Measurements from ENCODE around the gene EEF1A2.

The EEF1A2 gene

DNA sequence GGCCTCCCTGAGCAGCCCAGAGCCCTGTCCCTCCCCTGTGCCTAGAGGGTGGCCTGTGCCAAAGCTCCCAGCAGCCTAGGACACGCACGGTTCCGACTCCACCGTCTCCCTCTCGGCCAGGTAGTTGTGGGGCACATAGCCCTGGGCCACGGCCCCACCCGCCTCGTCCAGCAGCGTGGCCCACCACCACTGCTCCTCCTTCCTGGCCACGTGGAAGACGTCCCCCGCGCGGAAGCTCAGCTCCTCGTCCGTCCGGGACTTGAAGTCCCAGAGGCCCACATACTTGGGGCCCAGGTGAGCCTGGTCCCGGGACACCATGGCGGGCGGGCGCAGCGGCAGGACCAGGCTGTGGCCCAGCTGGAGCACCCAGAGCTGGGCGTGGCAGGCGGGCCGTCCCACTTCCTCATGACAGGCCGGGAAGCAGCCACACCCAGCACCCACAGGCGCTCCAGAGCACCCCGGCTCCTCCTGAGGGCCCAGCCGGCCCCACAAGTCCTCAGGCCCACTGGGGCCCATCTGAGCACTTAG is 38.2 kb upstream of the EEF1A2 start, which contains the start of gene PTK6:
Gene PTK6 (minus strand): TSS at position 380 of the 528 bp plus-strand sequence. CDS start 62 bp downstream, at position 318.
- DNase-seq (ENCODE audit: low read depth, low spot score) = no peak

DNA sequence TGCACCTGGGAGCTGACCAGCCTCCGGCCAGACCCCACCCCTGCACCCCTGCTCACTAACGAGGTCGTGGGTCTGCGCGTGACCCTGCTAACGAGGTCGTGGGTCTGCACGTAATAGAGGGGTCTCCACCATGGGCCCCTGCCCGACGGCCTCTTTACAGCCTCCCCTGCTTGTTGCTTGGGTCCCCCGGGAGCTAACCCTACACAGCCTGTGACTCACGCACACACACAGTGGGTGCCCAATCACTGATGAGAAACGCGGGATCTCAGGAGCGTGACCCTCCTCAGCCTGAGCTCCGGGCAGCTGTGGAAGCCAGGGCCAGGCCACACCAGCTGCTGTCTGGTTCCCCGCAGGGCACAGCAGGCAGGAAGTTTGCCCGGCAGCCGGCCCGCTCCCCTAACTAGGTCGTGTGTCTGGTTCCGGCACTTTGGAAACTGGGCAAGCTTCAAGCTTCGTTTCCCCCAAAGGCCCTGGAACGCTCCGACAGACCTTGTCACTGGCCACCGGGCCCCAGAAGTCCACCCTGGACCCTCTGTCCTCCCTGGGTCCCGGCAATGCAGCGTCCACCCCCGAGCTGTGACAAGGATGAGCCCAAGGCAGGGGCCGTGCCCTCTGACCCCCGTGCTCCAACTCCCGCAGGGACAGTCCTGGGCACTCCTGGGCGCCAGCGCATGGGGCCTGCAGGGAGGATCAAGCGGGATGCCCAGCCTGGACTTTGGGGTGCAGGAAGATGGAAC is 37.5 kb upstream of the EEF1A2 start:
- no peak for DNase-seq (ENCODE audit: low read depth, low spot score)

DNA sequence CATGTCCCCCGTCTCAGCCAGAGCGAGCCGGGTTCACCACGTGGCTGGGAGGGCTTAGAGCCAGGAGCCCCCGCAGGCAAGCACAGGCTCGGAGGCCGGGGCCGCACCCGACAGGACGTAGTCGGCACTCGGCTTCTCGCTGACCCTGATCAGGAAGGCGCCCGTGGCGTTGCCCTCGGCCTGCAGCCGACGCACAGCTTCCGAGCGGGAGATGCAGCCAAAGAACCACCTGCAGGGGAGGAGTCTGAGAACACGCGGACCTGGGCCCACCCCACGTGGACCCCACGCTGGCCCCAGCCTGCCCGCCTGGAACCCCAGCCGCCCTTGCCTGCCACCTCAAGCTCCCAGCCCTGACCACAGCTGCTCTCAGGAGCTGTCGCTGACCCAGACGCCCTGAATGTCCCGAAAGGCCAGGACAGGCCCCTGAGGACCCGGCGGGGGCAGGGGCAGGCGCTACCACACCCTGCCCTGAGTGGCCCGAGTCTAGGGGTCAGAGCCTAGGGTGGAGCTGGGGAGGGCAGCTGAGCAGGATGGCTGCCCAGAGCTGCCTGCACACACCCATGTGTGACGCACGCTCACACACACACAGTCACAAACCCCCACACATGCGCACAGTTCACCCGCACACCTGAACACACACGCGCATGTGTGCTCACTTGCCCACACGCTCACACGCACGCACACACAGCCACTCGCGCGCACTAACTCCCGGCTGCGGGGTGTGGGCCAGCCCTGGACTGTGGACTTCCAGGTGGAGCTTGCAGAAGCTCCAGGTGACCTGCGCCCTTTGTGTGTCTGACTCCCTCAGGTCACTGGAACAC is 36.2 kb upstream of the EEF1A2 start:
- DNase-seq (ENCODE audit: low read depth, low spot score) = no peak

DNA sequence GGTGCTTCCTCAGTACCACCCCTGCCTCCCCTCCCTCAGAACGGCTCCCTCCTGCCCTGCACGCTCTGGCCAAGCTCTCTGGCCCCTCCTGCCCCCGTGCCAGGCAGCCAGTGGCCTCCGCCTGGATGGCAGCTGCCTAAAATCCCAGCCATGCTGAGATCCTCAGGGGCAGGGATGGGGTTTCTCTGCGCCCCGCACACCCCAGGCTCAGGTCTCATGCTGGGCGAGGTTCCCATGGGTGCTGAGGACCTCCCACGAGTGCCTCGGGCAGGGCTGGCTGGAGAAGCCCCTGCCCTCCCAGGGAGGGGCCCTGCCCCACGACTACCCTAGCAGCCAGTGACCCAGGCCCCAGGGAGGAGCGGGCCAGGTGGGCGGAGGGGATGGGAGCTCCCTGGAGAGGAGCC is 35.5 kb upstream of the EEF1A2 start:
- no peak for DNase-seq (ENCODE audit: low read depth, low spot score)

DNA sequence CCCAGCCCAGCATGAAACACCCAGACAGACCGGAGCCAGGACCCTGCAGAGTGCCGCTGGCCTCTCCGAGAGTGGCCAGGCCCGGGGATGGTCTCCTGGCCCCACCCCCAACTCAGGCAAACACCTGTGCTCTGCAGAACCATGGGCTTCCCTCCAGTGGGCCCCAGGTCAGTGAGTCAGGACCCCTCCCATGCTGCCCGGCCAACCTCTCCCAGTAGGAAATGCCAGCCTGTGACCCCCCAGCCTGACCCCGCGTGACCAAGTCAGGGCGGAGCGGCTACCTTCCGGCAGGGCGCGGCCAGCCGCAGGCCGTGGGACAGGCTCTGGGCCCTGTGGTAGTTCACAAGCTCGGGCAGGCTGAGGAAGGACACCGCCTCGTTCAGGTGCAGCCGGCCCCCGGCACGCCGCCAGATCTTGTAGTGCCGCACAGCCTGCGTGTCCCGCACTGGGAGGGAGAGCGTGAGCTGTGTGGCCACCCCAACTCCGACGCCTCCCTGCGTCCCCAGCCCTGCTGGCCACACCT is 35.0 kb upstream of the EEF1A2 start:
- no peak for DNase-seq (ENCODE audit: low read depth, low spot score)

DNA sequence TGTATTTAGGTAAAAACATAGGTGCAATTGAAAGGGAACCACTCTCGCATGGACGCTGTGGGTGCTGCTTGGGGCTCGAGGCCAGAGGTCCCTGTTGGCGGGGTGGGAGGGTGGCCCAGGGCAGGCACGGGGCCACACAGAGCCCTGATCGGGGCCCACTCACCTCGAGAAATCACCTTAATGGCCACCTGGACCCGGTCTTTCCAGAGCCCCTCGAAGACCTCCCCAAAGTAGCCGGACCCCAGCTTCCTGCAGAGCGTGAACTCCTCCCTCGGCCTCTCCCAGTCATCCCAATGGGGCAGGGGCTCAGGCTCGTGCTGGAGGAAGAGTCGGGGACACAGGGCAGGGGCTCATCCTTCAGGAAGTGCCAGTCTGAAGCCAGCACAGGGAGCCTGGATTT is 34.5 kb upstream of the EEF1A2 start:
- DNase-seq (ENCODE audit: low read depth, low spot score) = no peak

DNA sequence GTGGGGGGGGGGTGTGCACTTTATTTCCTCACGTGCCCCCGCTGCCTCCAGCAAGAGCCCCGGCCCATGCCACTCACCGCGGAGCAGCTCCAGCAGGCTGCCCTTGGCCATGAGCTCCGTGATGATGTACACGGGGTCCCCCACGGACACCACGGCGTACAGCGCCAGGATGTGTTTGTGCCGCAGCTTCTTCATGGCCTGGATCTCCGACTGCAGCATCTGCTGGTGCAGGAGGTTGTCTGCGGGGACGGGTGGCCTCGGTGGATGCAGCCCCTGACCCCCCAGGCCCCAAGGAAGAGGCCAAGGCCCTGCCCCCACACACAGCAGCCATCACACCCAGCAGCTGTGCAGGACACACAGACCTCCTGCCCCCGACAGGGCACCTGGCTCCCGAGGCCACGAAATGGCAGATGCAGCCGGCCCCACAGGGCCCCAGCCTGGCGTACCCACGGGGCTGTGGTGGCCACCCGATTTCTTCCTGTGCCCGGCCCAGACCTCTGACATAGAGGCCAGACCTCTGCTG is 33.6 kb upstream of the EEF1A2 start:
- DNase-seq (ENCODE audit: low read depth, low spot score) = no peak

DNA sequence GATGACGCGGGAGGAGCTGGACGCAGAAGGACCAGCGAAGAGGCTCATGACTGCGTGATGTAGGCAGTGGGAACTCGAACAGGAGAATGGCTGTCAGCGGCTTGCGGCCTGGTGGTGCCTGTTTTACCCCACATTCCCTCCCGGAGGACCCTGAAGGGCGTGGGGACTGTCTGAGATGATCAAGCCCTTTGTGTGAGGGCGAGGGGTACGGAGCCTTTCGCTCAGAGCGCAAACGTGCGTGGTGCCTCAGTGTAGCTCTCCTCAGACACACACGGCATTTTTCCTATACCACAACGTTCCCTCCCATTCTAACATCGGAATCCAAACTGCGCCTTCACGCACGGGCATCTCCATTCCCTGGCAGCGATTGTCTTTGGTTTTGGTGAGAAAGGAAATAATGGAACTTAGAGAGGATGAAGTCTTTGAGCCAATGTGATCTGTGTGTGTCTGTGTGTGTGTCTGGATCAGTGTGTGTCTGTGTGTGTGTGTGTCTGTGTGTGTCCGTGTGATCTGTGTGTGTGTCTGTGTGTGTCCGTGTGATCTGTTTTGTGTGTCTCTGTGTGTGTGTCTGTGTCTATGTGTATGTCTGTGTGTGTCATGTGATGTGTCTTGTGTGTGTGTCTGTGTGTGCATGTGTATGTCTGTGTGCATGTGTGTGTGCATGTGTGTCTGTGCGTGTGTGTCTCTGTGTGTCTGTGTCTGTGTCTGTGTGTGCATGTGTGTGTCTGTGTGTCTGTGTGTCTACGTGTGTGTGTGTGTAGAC is 33.0 kb upstream of the EEF1A2 start:
- no peak for DNase-seq (ENCODE audit: low read depth, low spot score)

DNA sequence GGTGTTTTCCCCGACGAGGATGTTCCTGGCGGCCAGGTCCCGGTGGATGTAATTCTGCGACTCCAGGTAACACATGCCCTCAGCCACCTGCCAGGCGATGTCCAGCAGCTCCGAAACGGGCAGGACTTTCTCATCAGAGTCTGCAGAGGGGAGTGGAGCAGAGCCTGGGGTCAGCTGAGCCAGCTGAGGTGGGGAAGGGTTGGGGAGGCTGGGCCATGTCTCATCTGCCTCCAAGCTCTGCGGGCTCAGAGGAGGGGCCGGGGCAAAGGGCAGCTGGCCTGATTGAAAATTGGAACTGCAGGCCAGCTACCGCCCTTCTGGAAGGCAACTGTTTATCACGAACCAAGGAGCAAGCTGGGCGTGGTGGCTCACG is 31.9 kb upstream of the EEF1A2 start:
- DNase-seq (ENCODE audit: low read depth, low spot score) = no peak

DNA sequence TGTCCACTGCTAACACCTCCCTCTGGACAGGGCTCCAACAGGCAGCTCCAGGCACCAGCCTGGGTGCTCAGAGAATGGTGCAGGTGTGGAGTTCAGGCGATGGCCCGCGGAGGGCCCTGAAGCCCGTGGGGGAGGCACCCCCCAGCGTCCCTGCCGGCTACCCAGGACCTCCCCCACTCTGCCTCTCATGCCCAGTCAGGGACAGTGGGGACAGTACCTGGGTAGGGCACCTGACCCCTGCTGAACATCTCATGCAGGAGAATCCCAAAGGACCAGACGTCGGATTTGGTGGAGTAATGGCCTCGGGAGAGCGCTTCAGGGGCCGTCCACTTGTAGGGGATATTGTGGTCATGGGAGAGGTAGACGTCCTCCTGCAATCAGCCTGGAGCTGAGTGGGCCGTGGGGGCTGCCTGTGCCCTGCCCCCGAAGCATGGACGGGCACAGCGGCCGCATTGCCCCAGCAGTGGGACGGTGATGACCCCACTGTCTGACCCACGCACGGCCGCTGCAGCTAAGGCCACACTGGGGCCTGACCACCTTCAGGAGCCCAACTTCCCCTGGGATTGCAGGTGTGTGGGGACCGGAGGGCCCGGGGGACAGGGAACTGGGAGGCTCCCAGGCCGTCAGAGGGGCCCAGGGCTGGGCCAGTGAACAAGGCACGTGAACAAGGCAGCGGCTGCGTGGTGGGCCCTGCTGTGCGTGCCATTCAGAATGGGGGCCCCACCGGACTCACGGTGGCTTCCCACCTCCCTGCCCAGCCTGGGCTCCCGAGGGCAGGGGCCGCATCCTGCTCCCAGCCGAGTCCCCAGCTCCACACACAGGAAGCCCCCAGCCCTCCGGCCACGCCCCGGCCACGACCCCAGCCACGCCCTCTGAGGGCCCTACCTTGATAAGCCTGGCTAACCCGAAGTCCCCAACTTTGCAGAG is 31.2 kb upstream of the EEF1A2 start:
- no peak for DNase-seq (ENCODE audit: low read depth, low spot score)

DNA sequence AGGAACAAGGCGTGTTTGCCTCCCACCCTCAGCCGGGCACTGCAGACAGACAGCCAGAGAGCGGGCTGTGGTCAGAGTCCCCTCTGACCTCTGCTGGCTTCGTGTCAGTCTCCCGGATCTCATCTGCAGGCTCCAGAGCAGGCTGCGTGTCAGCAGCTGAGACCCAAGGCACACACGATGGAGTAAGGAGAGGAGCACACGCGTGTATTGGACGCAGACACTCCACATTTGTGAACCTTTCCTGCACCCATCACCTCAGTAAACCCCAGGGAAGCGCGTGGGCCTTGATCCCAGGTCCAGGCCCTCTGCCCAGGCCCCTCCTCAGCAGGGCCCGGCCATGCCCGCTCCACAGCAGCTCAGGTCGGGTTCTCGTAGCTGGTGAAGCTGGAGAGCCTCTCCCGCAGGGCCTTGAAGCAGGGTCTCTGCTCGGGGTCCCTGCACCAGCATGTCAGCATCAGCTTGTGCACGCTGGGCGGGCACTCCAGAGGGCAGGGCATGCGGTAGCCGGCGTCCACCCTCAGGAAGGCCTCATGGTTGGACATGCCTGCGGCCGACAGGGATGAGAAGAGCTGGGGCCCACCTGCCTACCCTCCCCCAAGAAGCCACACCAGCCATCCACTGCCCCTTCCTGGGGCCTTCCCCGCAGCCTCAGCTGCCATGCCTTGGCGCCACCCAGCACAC is 30.4 kb upstream of the EEF1A2 start:
- DNase-seq (ENCODE audit: low read depth, low spot score) = no peak

DNA sequence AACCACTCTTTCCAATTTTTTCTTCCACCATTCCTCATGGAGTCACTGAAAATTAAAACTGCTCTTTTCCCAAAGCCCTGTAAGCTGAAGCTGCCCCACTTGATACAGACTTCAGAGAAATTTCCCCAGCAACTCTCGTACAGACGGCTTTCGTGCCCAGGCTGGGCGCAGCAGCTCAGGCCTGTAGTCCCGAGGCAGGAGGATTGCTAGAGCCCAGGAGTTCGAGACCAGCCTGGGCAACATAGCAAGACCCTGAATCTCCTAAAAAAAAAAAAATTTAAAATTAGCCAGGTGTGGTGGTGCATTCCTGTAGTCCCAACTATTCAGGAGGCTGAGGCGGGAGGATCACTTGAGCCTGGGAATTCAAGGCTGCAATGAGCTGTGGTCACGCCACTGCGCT is 28.3 kb upstream of the EEF1A2 start:
- DNase-seq (ENCODE audit: low read depth, low spot score) = no peak

DNA sequence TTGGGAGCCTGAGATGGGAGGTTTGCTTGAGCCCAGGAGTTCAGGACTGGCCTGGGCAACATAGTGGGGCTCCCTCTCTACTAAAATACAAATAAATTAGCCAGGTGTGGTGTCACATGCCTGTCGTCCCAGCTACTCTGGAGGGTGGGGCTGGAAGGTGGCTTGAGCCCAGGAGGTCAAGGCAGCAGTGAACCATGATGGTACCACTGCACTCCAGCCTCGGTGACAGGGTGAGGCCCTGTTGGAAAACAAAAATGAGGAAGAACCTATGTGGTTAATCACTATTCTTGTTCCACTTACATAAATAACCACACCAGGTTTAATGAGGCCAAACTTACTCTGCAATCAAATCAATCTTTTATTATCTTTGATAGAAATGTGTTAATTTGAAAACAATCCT is 27.1 kb upstream of the EEF1A2 start:
- DNase-seq (ENCODE audit: low read depth, low spot score) = no peak

DNA sequence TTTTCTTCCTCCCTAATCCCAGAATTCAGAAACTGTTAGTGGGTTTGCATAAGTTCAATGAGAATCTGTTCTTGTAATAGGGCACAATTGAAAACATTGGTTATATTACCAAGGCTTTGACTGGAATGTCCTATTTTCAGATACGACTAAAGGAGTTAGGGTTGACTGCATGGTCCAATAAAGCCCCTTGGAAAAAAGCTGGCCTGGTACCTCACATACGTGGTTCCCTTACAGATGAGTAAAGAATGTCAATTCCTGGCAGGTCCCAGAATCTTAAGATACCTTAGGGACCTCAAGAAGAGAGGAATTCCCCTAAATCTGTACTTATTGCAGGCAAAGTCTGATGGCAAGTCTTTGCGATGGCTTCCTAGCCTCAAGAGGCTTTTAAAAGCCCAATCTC is 26.3 kb upstream of the EEF1A2 start:
- no peak for DNase-seq (ENCODE audit: low read depth, low spot score)

DNA sequence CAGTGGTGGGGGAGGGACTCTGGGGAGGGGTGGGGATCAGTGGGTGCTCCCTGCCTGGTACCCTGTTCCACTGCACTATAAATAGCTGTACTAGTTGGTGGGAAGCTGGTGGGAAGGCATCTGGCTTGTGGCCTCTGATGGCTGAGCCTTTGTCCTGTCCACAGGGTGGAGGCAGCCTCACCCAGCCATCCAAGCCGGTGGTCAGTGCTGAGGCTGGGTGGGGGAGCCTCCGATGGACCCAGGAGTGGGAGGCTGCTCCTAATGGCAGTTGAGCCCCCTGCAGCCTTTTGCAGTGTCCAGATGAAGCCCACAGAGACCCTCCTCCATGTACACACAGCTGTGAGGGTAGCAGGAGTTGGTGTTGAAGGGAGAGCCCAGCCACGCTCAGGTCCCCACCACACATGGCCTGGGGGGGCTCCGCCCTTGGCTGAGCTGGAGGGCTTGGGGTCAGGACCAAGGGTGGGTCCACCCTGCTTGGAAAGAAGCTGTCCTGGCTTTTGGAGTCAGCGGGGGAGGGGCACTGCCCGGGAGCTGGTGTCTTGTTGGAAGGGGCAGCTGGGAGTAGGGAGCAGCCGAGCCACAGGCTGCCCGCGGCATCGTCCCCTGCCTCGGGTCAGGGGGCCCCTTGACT is 24.2 kb upstream of the EEF1A2 start:
- DNase-seq (ENCODE audit: low read depth, low spot score) = no peak

DNA sequence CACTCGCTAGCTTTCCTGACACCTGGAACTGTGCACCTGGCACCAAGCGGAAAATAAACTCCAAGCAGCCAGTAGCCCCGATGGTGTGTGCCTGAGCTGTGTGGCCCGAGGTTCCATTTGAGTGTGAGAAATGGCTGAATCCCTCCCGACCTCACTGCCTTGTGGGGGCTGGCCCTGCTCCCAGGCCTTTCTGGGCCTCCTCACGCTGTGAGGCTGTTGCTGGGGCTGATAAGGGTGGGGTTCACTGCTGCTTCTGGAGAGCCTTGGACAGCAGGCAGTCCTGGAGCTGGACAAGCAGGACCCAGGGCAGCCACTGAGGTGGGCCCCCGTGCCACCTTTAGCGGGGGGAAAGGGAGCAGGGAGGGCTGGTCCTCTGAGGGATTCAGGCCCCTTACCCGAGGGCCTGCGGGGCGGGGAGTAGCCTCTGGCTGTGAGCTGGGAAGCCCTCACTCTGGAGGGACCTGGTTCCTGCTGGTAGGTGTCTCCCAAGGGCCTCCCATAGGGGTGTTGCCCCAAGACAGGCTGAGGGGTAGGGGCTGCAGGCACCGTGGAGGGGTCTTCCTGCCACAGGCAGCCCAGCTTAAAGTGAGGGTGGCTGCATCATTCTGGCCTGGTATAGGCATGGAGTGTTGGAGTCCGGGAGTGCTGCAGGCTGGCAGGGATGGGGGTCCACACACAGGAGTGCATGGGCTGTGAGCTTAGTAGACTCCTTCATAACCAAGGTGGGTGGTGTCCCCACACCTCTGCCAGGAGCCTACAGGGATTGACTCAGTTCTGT is 23.4 kb upstream of the EEF1A2 start:
- no peak for DNase-seq (ENCODE audit: low read depth, low spot score)

DNA sequence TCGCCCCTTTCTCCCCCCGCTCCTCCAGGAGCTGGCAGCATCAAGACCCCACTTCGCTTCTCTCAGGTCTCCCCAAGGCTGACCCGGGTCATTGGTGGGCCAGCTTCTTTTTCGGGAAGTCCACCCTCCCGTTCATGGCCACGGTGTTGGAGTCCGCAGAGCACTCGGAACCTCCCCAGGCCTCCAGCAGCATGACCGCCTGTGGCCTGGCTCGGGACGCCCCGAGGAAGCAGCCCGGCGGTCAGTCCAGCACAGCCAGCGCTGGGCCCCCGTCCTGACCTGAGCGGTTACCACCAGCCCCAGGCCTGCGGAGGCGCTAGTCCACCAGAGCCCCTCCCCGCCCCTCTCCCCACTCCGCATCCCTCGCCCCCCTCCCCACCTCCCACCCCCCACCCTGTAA is 22.7 kb upstream of the EEF1A2 start:
- DNase-seq (ENCODE audit: low read depth, low spot score) = no peak

DNA sequence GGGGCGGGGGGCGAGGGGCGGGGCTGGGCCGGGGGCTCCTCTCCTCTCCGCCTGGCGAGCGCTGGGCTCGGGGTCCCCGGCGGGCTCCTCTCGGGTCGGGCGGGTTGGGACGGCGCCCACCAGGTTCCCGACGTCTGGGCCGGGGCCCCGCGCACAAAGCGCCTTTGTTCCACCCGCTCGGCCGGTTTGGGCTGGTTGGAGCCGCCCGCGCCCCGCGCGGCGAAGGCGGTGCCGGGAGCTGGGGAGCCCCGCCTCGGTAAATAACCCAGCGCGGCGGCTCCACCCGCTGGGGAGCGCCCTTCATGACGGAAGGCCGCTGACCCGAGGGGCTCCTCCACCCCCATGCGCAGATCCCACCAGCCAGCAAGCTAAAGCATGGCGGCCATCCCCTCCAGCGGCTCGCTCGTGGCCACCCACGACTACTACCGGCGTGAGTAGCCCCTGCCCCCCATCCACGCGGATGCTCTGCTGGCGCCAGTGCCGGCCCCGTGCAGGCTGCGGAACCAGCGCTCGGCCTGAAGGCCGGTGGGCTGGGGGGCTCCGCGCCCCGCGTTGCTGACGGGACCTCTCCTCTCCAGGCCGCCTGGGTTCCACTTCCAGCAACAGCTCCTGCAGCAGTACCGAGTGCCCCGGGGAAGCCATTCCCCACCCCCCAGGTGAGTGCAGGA is 22.2 kb upstream of the EEF1A2 start:
- DNase-seq (ENCODE audit: low read depth, low spot score) = peak; percentile 38
